H1 (cell line): Measurements from ENCODE around the gene LINGO4. TPM values are rescaled to one million over a fixed set of nuclear protein-coding genes. Genes with fewer than 3 reads are reported as not detected.

Source experiments
- EGR1 ChIP-seq: IDR thresholded peaks from 2 replicates; pipeline ENCODE4 v1.6.1; 2011; ENCODE audit warnings: low read depth, low read length, borderline replicate concordance
- PHF8 ChIP-seq: fragments of 200-600 bp; sonication (generic); conservative IDR thresholded peaks from 2 replicates; pipeline ENCODE4 v1.7.1; 2012; ENCODE audit warnings: low read depth, mild to moderate bottlenecking, inconsistent platforms, low read length, moderate library complexity
- polyA plus RNA-seq, 7 experiments: library from polyadenylated mRNA; depleted of rRNA in 3 of 7; stranded (reverse) in 5 of 7; unstranded in 2 of 7; fragments of >200 nt in 5 of 7; fragments of 200-250 nt in 2 of 7; gene quantifications; 1 replicate in 5 of 7; 2 replicates in 1 of 7; 4 replicates in 1 of 7; pipeline versions ENCODE4 v1.2.1 to v1.2.3, GENCODE V29; 2011 to 2013; ENCODE audit warnings: missing spikeins in 2 of 7, mixed read lengths in 2 of 7
- total RNA-seq: library from RNA; stranded (reverse); fragmentation: NEBNext Ultra II Directional; extraction: Animal tissue kit (Norgen Biotek cat#: 25700); gene quantifications from 2 replicates; pipeline ENCODE4 v1.2.1, GENCODE V29; 2021
- TF ChIP-seq, protein P1 (sequence below): fragments of 300-600 bp; sonication (generic); IDR thresholded peaks from 2 replicates; pipeline ENCODE4 v1.7.1; 2012; ENCODE audit warnings: low read length, moderate library complexity, mild to moderate bottlenecking, inconsistent platforms; ENCODE audit not compliant: insufficient replicate concordance
- TF ChIP-seq, protein P2 (sequence below): IDR thresholded peaks from 2 replicates; pipeline ENCODE4 v1.6.1; 2012; ENCODE audit warnings: inconsistent platforms
- TF ChIP-seq, protein P3 (sequence below), 3 experiments: IDR thresholded peaks; 1 replicate in 2 of 3; 2 replicates in 1 of 3; pipeline versions ENCODE4 v1.5.1 to v1.6.1; 2011; ENCODE audit warnings: low read length in 3 of 3, mild to moderate bottlenecking in 3 of 3, inconsistent platforms in 2 of 3, low read depth in 1 of 3, moderate library complexity in 1 of 3; ENCODE audit not compliant: insufficient read depth in 1 of 3; ENCODE audit errors: control extremely low read depth in 1 of 3

Gene LINGO4
- total and polyA plus RNA-seq, 2 of the 8 experiments (the other 6 are each of a cell fraction or from before 2014, with no cell fraction given) = 0.03 TPM; not detected in 1

DNA sequence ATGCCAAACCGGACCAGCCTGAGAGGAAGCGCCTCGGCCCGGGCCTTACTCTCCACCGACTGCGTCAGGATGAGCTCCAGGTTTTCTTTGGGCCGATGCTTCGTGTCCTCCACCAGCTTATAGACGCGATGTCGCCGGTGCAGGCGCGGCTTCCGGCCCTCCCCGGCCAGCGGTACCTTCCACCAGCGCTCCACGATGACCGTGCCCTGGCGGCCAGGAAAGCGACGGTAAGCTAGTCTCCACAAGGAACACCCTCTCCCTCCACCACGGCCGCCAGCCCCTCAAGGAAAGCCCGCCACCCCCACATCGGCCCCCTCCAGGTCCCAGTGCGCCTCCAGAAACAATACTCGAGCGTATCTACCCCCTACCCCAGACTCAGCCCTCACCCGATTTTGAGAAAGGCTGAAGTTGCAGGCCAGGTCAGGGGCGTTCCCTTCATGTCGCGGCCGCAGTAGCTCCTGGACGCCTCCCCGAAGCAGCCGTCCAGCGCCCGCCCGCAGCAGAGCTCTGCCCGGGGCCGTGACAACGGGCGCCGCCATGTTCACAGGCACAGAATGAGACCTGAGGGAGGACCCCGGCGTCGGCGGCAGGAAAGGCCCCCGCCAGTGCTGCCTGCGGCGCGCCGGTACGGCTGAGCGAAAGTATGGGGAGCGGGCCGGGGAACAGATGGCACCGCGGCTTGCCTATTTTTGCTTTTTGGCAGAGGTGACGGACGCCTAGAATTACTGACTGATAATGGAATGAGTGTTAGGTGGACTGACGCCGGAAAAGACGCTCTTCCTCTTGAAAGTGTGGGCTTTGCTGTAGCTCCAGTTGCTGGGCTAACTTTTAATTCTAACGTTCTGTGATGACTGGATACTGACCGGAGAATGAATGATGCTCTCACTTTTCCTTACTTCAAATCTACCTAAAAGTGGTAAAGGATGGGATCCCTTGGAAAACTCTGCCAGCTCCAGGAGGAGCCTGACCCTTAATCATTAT, 42.0 kb downstream of the LINGO4 start, which contains the start of gene MRPL9 (continued):
- TF ChIP-seq, protein P1, sequence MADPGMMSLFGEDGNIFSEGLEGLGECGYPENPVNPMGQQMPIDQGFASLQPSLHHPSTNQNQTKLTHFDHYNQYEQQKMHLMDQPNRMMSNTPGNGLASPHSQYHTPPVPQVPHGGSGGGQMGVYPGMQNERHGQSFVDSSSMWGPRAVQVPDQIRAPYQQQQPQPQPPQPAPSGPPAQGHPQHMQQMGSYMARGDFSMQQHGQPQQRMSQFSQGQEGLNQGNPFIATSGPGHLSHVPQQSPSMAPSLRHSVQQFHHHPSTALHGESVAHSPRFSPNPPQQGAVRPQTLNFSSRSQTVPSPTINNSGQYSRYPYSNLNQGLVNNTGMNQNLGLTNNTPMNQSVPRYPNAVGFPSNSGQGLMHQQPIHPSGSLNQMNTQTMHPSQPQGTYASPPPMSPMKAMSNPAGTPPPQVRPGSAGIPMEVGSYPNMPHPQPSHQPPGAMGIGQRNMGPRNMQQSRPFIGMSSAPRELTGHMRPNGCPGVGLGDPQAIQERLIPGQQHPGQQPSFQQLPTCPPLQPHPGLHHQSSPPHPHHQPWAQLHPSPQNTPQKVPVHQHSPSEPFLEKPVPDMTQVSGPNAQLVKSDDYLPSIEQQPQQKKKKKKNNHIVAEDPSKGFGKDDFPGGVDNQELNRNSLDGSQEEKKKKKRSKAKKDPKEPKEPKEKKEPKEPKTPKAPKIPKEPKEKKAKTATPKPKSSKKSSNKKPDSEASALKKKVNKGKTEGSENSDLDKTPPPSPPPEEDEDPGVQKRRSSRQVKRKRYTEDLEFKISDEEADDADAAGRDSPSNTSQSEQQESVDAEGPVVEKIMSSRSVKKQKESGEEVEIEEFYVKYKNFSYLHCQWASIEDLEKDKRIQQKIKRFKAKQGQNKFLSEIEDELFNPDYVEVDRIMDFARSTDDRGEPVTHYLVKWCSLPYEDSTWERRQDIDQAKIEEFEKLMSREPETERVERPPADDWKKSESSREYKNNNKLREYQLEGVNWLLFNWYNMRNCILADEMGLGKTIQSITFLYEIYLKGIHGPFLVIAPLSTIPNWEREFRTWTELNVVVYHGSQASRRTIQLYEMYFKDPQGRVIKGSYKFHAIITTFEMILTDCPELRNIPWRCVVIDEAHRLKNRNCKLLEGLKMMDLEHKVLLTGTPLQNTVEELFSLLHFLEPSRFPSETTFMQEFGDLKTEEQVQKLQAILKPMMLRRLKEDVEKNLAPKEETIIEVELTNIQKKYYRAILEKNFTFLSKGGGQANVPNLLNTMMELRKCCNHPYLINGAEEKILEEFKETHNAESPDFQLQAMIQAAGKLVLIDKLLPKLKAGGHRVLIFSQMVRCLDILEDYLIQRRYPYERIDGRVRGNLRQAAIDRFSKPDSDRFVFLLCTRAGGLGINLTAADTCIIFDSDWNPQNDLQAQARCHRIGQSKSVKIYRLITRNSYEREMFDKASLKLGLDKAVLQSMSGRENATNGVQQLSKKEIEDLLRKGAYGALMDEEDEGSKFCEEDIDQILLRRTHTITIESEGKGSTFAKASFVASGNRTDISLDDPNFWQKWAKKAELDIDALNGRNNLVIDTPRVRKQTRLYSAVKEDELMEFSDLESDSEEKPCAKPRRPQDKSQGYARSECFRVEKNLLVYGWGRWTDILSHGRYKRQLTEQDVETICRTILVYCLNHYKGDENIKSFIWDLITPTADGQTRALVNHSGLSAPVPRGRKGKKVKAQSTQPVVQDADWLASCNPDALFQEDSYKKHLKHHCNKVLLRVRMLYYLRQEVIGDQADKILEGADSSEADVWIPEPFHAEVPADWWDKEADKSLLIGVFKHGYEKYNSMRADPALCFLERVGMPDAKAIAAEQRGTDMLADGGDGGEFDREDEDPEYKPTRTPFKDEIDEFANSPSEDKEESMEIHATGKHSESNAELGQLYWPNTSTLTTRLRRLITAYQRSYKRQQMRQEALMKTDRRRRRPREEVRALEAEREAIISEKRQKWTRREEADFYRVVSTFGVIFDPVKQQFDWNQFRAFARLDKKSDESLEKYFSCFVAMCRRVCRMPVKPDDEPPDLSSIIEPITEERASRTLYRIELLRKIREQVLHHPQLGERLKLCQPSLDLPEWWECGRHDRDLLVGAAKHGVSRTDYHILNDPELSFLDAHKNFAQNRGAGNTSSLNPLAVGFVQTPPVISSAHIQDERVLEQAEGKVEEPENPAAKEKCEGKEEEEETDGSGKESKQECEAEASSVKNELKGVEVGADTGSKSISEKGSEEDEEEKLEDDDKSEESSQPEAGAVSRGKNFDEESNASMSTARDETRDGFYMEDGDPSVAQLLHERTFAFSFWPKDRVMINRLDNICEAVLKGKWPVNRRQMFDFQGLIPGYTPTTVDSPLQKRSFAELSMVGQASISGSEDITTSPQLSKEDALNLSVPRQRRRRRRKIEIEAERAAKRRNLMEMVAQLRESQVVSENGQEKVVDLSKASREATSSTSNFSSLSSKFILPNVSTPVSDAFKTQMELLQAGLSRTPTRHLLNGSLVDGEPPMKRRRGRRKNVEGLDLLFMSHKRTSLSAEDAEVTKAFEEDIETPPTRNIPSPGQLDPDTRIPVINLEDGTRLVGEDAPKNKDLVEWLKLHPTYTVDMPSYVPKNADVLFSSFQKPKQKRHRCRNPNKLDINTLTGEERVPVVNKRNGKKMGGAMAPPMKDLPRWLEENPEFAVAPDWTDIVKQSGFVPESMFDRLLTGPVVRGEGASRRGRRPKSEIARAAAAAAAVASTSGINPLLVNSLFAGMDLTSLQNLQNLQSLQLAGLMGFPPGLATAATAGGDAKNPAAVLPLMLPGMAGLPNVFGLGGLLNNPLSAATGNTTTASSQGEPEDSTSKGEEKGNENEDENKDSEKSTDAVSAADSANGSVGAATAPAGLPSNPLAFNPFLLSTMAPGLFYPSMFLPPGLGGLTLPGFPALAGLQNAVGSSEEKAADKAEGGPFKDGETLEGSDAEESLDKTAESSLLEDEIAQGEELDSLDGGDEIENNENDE = no peak
- TF ChIP-seq EGR1 (no peak), PHF8 (peak; percentile 90)
- TF ChIP-seq, protein P2, sequence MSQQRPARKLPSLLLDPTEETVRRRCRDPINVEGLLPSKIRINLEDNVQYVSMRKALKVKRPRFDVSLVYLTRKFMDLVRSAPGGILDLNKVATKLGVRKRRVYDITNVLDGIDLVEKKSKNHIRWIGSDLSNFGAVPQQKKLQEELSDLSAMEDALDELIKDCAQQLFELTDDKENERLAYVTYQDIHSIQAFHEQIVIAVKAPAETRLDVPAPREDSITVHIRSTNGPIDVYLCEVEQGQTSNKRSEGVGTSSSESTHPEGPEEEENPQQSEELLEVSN = no peak
- TF ChIP-seq, protein P3, sequence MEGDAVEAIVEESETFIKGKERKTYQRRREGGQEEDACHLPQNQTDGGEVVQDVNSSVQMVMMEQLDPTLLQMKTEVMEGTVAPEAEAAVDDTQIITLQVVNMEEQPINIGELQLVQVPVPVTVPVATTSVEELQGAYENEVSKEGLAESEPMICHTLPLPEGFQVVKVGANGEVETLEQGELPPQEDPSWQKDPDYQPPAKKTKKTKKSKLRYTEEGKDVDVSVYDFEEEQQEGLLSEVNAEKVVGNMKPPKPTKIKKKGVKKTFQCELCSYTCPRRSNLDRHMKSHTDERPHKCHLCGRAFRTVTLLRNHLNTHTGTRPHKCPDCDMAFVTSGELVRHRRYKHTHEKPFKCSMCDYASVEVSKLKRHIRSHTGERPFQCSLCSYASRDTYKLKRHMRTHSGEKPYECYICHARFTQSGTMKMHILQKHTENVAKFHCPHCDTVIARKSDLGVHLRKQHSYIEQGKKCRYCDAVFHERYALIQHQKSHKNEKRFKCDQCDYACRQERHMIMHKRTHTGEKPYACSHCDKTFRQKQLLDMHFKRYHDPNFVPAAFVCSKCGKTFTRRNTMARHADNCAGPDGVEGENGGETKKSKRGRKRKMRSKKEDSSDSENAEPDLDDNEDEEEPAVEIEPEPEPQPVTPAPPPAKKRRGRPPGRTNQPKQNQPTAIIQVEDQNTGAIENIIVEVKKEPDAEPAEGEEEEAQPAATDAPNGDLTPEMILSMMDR (IDR thresholded peaks at IDR 0.05; ENCODE audit: control extremely low read depth in 1 of 3, insufficient read depth in 1 of 3, low read depth in 1 of 3, low read length in 3 of 3) = no peak
